HG03064 (cell line): ENCODE results near the gene SELENOT.

Experiments
- ATAC-seq: cut with Tn5 transposase; IDR thresholded peaks from one replicate; pipeline ENCODE4 v1.9.1; 2021; ENCODE audit warnings: low read depth; ENCODE audit not compliant: unreplicated experiment

SELENOT gene

GRCh38 chr3:150653110-150653561, 50.0 kb downstream of the SELENOT start:
- peak; percentile 82 for ATAC-seq

- no peak for ATAC-seq
Observed at GRCh38 chr3:150656316-150656715, 53.2 kb downstream of the SELENOT start.

- no peak for ATAC-seq
Observed at GRCh38 chr3:150662410-150663200, 59.5 kb downstream of the SELENOT start.

- no peak for ATAC-seq
Observed at GRCh38 chr3:150663461-150663860, 60.3 kb downstream of the SELENOT start.

GRCh38 chr3:150666167-150666566, 63.0 kb downstream of the SELENOT start:
- ATAC-seq, result no peak

GRCh38 chr3:150673966-150674365, 70.8 kb downstream of the SELENOT start:
- no peak for ATAC-seq

- ATAC-seq, result no peak
Observed at GRCh38 chr3:150675587-150675986, 72.5 kb downstream of the SELENOT start.
